Glomerular endothelial cell (primary cell): ENCODE measurements around the gene H19. TPM values are rescaled to one million over a fixed set of nuclear protein-coding genes. Genes with fewer than 3 reads are reported as not detected.

Experiments used
- DNase-seq: peaks from one replicate; pipeline ENCODE4 v3.0.0-alpha.2; 2011; ENCODE audit warnings: low read depth, low spot score; ENCODE audit errors: extremely low read depth
- total RNA-seq: library from RNA; depleted of rRNA; stranded (reverse); fragments of >200 nt; gene quantifications from 2 replicates; pipeline ENCODE4 v1.2.3, GENCODE V29; 2015

H19 gene
- total RNA-seq, 1 donor from 2014 or later = 91.3 TPM

DNA sequence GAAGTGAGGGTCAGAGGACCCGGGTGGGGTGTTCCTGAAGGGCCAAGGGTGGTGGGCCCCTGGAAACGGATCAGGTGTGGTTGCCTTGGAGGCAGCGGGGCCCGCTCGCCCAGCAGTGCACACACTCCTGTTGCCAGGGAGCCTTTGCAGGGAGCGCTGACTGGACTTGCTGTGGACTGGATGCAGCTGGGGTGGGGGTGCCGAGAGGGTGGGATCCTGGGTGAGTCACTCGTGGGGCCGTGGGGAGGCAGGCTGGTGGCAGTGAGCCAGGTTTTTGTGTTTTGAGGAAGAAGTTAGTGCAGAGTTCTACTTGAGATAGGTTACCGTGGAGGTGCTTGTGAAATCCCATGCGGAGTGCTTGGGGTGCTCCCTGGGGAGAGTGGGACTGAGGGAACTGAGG is 49.3 kb downstream of the H19 start:
- no peak for DNase-seq

DNA sequence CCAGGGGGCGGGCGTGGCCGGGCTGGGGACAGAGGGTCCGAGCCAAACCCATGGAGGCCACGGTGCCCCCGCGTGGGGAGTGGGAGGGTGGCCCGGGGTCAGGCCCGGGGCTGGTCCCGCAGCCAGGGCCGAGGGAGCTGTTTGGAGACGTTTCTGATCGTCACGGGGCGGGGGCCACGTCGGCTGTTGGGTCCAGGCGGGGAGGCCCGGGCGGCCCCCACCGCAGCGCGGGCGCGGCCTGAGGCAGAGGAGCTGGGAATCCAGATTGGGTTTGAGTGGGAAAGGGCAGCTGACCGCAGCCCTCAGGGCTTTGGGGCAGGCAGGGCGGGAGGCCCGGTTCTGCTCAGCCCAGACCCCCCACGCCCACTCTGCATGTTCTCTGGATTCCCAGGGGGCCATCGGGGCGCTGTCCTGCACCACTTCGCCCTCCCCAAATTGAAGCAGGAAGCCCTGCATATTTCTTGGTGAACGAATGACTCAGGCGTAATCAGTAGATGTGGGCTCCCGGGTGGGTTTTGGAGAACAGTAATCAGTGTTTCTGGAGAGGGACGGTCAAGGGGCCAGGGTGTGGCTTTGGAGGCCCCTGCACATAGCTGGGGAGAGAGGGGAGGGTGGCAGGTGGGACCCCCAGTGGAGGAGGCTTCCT is 49.9 kb downstream of the H19 start:
- DNase-seq = no peak

DNA sequence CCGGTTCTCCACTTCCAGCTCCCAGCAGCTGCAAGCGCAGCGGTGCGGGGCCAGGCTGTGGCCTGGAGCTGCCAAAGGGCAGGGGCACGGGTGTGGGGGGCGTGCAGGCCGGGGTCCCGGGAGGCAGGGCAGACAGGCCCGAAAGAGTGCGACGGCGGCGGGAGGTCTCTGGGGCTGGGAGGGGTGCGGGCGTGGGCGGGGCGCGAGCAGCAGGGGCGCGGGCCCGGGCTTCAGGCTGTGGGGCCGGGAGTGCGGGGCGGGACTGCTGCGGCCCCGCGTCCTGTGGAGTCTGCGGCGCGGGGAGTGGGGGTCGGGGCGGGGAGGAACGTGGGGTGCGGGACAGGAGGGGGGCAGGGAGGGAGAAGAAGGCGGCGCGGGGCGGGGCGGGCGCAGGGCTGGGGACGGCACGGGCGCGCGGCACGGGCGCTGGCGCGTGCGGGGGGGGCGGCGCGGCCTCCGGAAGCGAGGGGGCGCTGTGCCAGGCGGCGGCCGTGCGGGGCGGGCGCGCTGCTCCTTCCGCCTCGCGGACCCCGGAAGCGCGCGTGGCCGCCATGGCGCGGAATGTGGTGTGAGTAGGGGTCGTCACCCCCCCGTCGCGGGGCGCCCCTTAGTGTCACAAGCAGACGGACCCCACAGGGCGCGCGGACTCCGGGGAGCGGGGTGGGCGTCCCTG is 50.7 kb downstream of the H19 start, which contains the start of gene MRPL23:
MRPL23 (plus strand) TSS at position 521 of the 673 bp plus-strand sequence; CDS start at position 552, 31 bp downstream.
- DNase-seq = no peak

Other genes with a start within 250 kb of the H19 start
- 1.1 TPM in 1 of 2 replicates, not detected in the other for gene IFITM10, start 247.2 kb downstream of the H19 start, total RNA-seq
- 671 and 739 TPM in 2 replicates for gene CTSD, start 233.9 kb downstream of the H19 start, total RNA-seq
- not detected in 2 replicates for gene SYT8, start 162.9 kb downstream of the H19 start, total RNA-seq
- gene TNNI2, start 158.9 kb downstream of the H19 start, total RNA-seq = not detected in 2 replicates
- gene LSP1, start 144.8 kb downstream of the H19 start, total RNA-seq = 1.1 TPM in 1 of 2 replicates, not detected in the other
- gene PRR33, start 105.9 kb downstream of the H19 start, total RNA-seq = not detected in 2 replicates
- not detected in 2 replicates for gene TNNT3, start 78.1 kb downstream of the H19 start, total RNA-seq
- gene MRPL23, start 50.5 kb downstream of the H19 start, total RNA-seq = 105 and 166 TPM in 2 replicates
- 8.8 and 50.6 TPM in 2 replicates for gene IGF2, start 141.5 kb upstream of the H19 start, total RNA-seq
- gene INS, start 163.4 kb upstream of the H19 start, total RNA-seq = not detected in 2 replicates
- gene TH, start 174.0 kb upstream of the H19 start, total RNA-seq = 0.23 TPM in 1 of 2 replicates, not detected in the other